Suppressor macrophage treated with lipopolysaccharide for 4 hours (primary cell): ENCODE data around the gene LIG1.

Source experiments
- DNase-seq: peaks from one replicate; pipeline ENCODE4 v3.0.0-alpha.2; 2020

The LIG1 gene

GRCh38 chr19:48069435-48069834 lies 100.7 kb downstream of the LIG1 start:
- DNase-seq: no peak
